GM21723 (cell line): Measurements from ENCODE around the gene PRSS22.
"Not testable (repeated sequence)": the region's sequence is repeated elsewhere in the genome, so short reads cannot be mapped to it uniquely, and the experiment has no call there.

ENCODE experiments used
- ATAC-seq: cut with Tn5 transposase; IDR thresholded peaks from one replicate; pipeline ENCODE4 v1.9.1; 2021; ENCODE audit warnings: mild to moderate bottlenecking, moderate library complexity; ENCODE audit not compliant: unreplicated experiment

PRSS22 gene

GRCh38 chr16:2857451-2858244 lies at the start of gene PRSS22:
Gene PRSS22, minus strand, starts transcription at chr16:2858170. Its CDS starts 66 bp downstream, at chr16:2858104.
- no peak for ATAC-seq

- ATAC-seq, result not testable (repeated sequence)
These were observed 49.2 kb upstream of the PRSS22 start for GRCh38 chr16:2907084-2907753.

GRCh38 chr16:2905988-2906387 lies 48.0 kb upstream of the PRSS22 start:
- no peak for ATAC-seq

GRCh38 chr16:2905241-2905987 lies 47.4 kb upstream of the PRSS22 start:
- peak; percentile 69 for ATAC-seq

- peak; percentile 19 for ATAC-seq
These were observed 46.9 kb upstream of the PRSS22 start for GRCh38 chr16:2904922-2905240.

GRCh38 chr16:2904100-2904921 lies 46.3 kb upstream of the PRSS22 start:
- ATAC-seq, result peak; percentile 51

GRCh38 chr16:2902337-2903130 lies 44.6 kb upstream of the PRSS22 start:
- no peak for ATAC-seq

GRCh38 chr16:2900526-2901075 lies 42.6 kb upstream of the PRSS22 start:
- no peak for ATAC-seq

- ATAC-seq, result no peak
These were observed 41.6 kb upstream of the PRSS22 start for GRCh38 chr16:2899564-2900072.

GRCh38 chr16:2898831-2899563 lies 41.0 kb upstream of the PRSS22 start:
- ATAC-seq, result no peak

- ATAC-seq, result no peak
These were observed 39.1 kb upstream of the PRSS22 start for GRCh38 chr16:2897110-2897509.

GRCh38 chr16:2896480-2897010 lies 38.6 kb upstream of the PRSS22 start:
- ATAC-seq, result no peak

GRCh38 chr16:2895813-2896212 lies 37.8 kb upstream of the PRSS22 start:
- no peak for ATAC-seq

- ATAC-seq, result no peak
These were observed 36.3 kb upstream of the PRSS22 start for GRCh38 chr16:2894231-2894630.

- no peak for ATAC-seq
These were observed 26.1 kb upstream of the PRSS22 start for GRCh38 chr16:2884041-2884451.

GRCh38 chr16:2883458-2883908 lies 25.5 kb upstream of the PRSS22 start:
- ATAC-seq, result peak; percentile 3

- peak; percentile 89 for ATAC-seq
These were observed 24.9 kb upstream of the PRSS22 start, which contains the start of gene FLYWCH2 for GRCh38 chr16:2882650-2883457. Gene FLYWCH2, plus strand, starts transcription at chr16:2883215. Its CDS starts 13,235 bp downstream, at chr16:2896450.
